ENCODE data around the gene OBP2B.
A peak's percentile ranks its signal among the peaks of the same experiment; 100 is the strongest.
"Not testable (repeated sequence)": the region's sequence is repeated elsewhere in the genome, so short reads cannot be mapped to it uniquely, and the experiment has no call there.

Gene OBP2B

GRCh38 chr9:133208880-133209300 is at the start of gene OBP2B:
Gene OBP2B, minus strand, starts transcription at chr9:133209250. Its CDS starts 51 bp downstream, at chr9:133209199.
- not testable (repeated sequence) for DNase-seq (ENCODE audit: low read depth in 2 of 2)

- no peak for DNase-seq (ENCODE audit: low read depth in 2 of 2)
These were observed 49.3 kb upstream of the OBP2B start for GRCh38 chr9:133258061-133259015.

- no peak for DNase-seq (ENCODE audit: low read depth in 2 of 2)
These were observed 48.5 kb upstream of the OBP2B start for GRCh38 chr9:133257465-133257956.

GRCh38 chr9:133256686-133257091 is 47.6 kb upstream of the OBP2B start:
- no peak for DNase-seq (ENCODE audit: low read depth in 2 of 2)

- DNase-seq (ENCODE audit: low read depth in 2 of 2) = no peak
These were observed 47.0 kb upstream of the OBP2B start for GRCh38 chr9:133256136-133256461.

- no peak for DNase-seq (ENCODE audit: low read depth in 2 of 2)
These were observed 46.5 kb upstream of the OBP2B start for GRCh38 chr9:133255371-133256135.

GRCh38 chr9:133254471-133254870 is 45.4 kb upstream of the OBP2B start:
- no peak for DNase-seq (ENCODE audit: low read depth in 2 of 2)

GRCh38 chr9:133253268-133253667 is 44.2 kb upstream of the OBP2B start:
- DNase-seq (ENCODE audit: low read depth in 2 of 2) = no peak

- DNase-seq (ENCODE audit: low read depth in 2 of 2) = no peak
These were observed 43.4 kb upstream of the OBP2B start for GRCh38 chr9:133252301-133253020.

GRCh38 chr9:133251773-133252172 is 42.7 kb upstream of the OBP2B start:
- no peak for DNase-seq (ENCODE audit: low read depth in 2 of 2)

GRCh38 chr9:133251221-133251620 is 42.2 kb upstream of the OBP2B start:
- not testable (repeated sequence) for DNase-seq (ENCODE audit: low read depth in 2 of 2)

- no peak for DNase-seq (ENCODE audit: low read depth in 2 of 2)
These were observed 41.7 kb upstream of the OBP2B start for GRCh38 chr9:133250741-133251170.

- no peak for DNase-seq (ENCODE audit: low read depth in 2 of 2)
These were observed 40.3 kb upstream of the OBP2B start for GRCh38 chr9:133249337-133249736.

GRCh38 chr9:133248726-133249295 is 39.8 kb upstream of the OBP2B start:
- no peak for DNase-seq (ENCODE audit: low read depth in 2 of 2)

- DNase-seq (ENCODE audit: low read depth in 2 of 2) = no peak
These were observed 38.6 kb upstream of the OBP2B start for GRCh38 chr9:133247632-133248031.

- DNase-seq (ENCODE audit: low read depth in 2 of 2) = no peak
These were observed 37.9 kb upstream of the OBP2B start for GRCh38 chr9:133246991-133247390.

GRCh38 chr9:133246562-133246961 is 37.5 kb upstream of the OBP2B start:
- no peak for DNase-seq (ENCODE audit: low read depth in 2 of 2)

GRCh38 chr9:133242991-133243390 is 33.9 kb upstream of the OBP2B start:
- DNase-seq (ENCODE audit: low read depth in 2 of 2) = no peak

GRCh38 chr9:133242241-133242640 is 33.2 kb upstream of the OBP2B start:
- DNase-seq (ENCODE audit: low read depth in 2 of 2) = no peak

- DNase-seq (ENCODE audit: low read depth in 2 of 2) = no peak
These were observed 30.6 kb upstream of the OBP2B start for GRCh38 chr9:133239533-133240090.

GRCh38 chr9:133238851-133239532 is 29.9 kb upstream of the OBP2B start:
- peak in 1 of 2 experiments; percentile 10 for DNase-seq (ENCODE audit: low read depth in 2 of 2)
